K562 (cell line): ENCODE measurements around the gene PLPP1. TPM values are rescaled to one million over a fixed set of nuclear protein-coding genes. Genes with fewer than 3 reads are reported as not detected.

Experiments
- CAMTA2 ChIP-seq: fragments of 250-450 bp; sonication (Bioruptor Pico); conservative IDR thresholded peaks from 2 replicates; pipeline ENCODE4 v1.5.1; 2022
- FOXK2 ChIP-seq, 2 experiments: fragments of 450-650 bp; IDR thresholded peaks in 1 of 2; conservative IDR thresholded peaks in 1 of 2; 2 replicates each; pipeline ENCODE4 v1.6.1; 2016; ENCODE audit warnings: low read depth in 2 of 2, mild to moderate bottlenecking in 1 of 2
- HMGN3 ChIP-seq: IDR thresholded peaks from 2 replicates; pipeline ENCODE4 v1.6.1; 2011; ENCODE audit warnings: borderline replicate concordance, low read depth, mild to moderate bottlenecking, mixed read lengths, low read length; ENCODE audit not compliant: insufficient read length; ENCODE audit errors: extremely low read depth
- MGA ChIP-seq: fragments of 450-650 bp; IDR thresholded peaks from 2 replicates; pipeline ENCODE4 v1.6.1; 2016; ENCODE audit warnings: mild to moderate bottlenecking, moderate library complexity
- NRF1 ChIP-seq, 2 experiments: fragments of 450-650 bp; IDR thresholded peaks in 1 of 2; conservative IDR thresholded peaks in 1 of 2; 2 replicates each; pipeline ENCODE4 v1.6.1; 2014; ENCODE audit warnings: mild to moderate bottlenecking in 2 of 2
- POLR3A ChIP-seq: IDR thresholded peaks from 2 replicates; pipeline ENCODE4 v1.6.1; 2011; ENCODE audit warnings: borderline replicate concordance, mild to moderate bottlenecking, moderate library complexity; ENCODE audit not compliant: insufficient read length, insufficient read depth; ENCODE audit errors: extremely low read depth
- RBM22 ChIP-seq: fragments of 200-400 bp; formaldehyde crosslinking; IDR thresholded peaks from 2 replicates; pipeline ENCODE4 v1.6.1; 2018; ENCODE audit warnings: low read length, low read depth; ENCODE audit not compliant: poor library complexity, severe bottlenecking
- SREBF1 ChIP-seq: fragments of 150-350 bp; IDR thresholded peaks from 2 replicates; pipeline ENCODE4 v1.6.1; 2014; ENCODE audit warnings: antibody characterized with exemption, low read depth, low read length, borderline replicate concordance
- TBP ChIP-seq: optimal IDR thresholded peaks from 2 replicates; pipeline ENCODE3; 2011; ENCODE audit warnings: low read depth, low read length, improper control_type of control experiment
- polyA plus RNA-seq, 8 experiments: library from polyadenylated mRNA; depleted of rRNA in 4 of 8; stranded (reverse) in 5 of 8; unstranded in 3 of 8; fragments of >200 nt; fragmentation: Nextera tagmentation in 2 of 8; fragmentation: Illumina TruSeq in 1 of 8; extraction: Ambion mirVana in 2 of 8; extraction: Trizol in 1 of 8; gene quantifications; 2 replicates each; pipeline versions ENCODE4 v1.2.1 to v1.2.3, GENCODE V29; 2011 to 2014; ENCODE audit warnings: inconsistent platforms in 1 of 8, missing spikeins in 1 of 8
- total RNA-seq, 7 experiments: library from RNA; depleted of rRNA in 6 of 7; stranded (reverse); fragments of >200 nt in 6 of 7; fragmentation: Illumina TruSeq in 2 of 7; extraction: Trizol in 2 of 7; gene quantifications; 2 replicates each; pipeline versions ENCODE4 v1.2.1 to v1.2.3, GENCODE V29; 2011 to 2021; ENCODE audit warnings: low replicate concordance in 1 of 7

The PLPP1 gene
- total and polyA plus RNA-seq, 9 of the 15 experiments (the other 6 are each of a cell fraction or from before 2014, with no cell fraction given), result 0.04 to 0.24 (median 0.04) TPM; not detected in 6

GRCh38 chr5:55377810-55378209 lies 157.0 kb downstream of the PLPP1 start (continued):
- no peak for TF ChIP-seq MGA
- no peak for TF ChIP-seq NRF1 (conservative IDR thresholded peaks at IDR 0.05 in 1 of 2, IDR thresholded peaks at IDR 0.05 in 1 of 2)
- no peak for TF ChIP-seq TBP
- no peak for TF ChIP-seq POLR3A
- no peak for TF ChIP-seq CAMTA2 (CRISPR knock-in tag)
- no peak for TF ChIP-seq RBM22
- TF ChIP-seq HMGN3, result no peak
- TF ChIP-seq FOXK2 (conservative IDR thresholded peaks at IDR 0.05 in 1 of 2, IDR thresholded peaks at IDR 0.05 in 1 of 2; ENCODE audit: low read depth in 2 of 2), result no peak
- TF ChIP-seq SREBF1, result no peak
- TF ChIP-seq, all 486 proteins: peak for 0
